Measurements from ENCODE around the gene IL20.

The IL20 gene

DNA sequence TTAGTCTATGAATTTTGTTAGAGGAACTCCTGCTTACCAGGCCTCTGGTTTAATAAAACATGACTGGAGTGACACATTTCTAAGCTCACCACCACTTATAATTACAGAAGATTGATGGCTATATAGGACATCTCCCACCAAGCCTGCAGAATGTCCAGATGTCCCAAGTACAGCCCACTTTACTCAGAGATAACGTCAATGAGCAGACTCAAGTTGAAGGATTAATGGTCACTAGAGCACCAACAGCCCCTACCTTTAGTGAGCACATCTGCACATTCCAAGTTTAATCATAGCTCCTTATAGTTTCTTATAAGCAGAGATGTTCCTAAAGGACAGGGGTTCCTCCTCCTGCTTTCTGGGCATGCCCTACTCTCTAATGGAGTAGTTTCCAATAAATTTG, 37.4 kb upstream of the IL20 start:
- H3K4me3 ChIP-seq (ENCODE audit: low read depth, low read length), result no peak overlapping the region
- TF ChIP-seq, protein P1, sequence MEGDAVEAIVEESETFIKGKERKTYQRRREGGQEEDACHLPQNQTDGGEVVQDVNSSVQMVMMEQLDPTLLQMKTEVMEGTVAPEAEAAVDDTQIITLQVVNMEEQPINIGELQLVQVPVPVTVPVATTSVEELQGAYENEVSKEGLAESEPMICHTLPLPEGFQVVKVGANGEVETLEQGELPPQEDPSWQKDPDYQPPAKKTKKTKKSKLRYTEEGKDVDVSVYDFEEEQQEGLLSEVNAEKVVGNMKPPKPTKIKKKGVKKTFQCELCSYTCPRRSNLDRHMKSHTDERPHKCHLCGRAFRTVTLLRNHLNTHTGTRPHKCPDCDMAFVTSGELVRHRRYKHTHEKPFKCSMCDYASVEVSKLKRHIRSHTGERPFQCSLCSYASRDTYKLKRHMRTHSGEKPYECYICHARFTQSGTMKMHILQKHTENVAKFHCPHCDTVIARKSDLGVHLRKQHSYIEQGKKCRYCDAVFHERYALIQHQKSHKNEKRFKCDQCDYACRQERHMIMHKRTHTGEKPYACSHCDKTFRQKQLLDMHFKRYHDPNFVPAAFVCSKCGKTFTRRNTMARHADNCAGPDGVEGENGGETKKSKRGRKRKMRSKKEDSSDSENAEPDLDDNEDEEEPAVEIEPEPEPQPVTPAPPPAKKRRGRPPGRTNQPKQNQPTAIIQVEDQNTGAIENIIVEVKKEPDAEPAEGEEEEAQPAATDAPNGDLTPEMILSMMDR (IDR thresholded peaks at IDR 0.05; ENCODE audit: low read depth, low read length), result no peak

DNA sequence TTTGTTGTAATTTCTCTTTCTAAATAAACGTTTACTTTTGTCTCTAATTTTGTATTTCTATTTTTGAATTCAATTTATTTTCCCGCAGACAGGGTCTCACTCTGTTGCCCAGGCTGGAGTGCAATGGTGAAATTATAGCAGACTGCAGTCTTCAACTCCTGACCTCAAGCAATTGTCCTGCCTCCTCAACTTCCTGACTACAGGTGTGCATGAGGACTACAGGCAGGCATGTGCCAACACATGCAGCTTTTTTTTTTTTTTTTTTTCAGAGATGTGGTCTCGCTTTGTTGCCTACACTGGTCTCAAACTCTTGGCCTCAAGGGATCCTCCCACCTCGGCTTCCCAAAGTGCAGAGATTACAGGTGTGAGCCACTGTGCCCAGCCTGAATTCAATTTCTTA, 36.7 kb upstream of the IL20 start:
- no peak overlapping the region for H3K4me3 ChIP-seq (ENCODE audit: low read depth, low read length)
- TF ChIP-seq, protein P1 (IDR thresholded peaks at IDR 0.05; ENCODE audit: low read depth, low read length), result no peak

DNA sequence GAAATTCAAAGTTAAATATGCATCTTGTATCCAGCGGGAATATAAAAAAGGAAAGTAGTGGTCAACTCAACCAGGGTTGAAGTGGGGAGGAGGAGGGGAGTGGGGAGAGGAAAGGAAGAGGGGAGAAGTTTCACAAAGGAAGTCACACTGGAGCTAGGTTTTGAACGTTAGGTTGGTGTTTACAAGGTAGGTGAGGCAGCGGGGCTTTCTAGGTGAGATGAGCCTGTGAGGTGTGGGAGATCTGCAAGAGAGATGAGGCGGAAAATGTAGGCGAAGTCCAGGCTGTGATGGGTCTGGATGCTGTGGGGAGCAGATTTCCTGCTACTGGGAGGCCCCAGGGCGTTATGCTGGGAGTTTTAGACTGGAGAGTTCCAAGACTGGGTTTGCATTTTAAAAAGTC, 36.1 kb upstream of the IL20 start:
- TF ChIP-seq, protein P1 (IDR thresholded peaks at IDR 0.05; ENCODE audit: low read depth, low read length), result no peak
- no peak overlapping the region for H3K4me3 ChIP-seq (ENCODE audit: low read depth, low read length)

DNA sequence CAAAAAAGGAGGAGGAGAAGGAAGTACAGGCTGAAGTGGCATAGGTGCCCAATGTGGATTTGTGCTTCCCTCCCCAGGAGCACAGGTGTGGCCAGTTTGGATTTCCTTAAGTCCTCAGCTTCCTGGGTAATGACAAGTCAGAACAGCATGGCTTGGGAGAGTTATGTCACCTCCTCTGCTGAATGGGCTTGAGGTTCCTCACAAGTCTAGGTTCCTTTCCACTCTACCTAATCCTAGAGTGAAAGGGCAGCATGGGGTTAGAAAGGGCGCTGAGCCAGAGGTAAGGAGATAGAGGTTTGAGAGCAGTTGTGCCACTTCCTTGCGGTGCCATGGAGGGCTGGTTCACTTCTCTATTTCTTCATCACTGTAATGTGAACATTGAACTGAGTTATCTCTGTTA, 35.5 kb upstream of the IL20 start:
- TF ChIP-seq, protein P1 (IDR thresholded peaks at IDR 0.05; ENCODE audit: low read depth, low read length), result no peak
- H3K4me3 ChIP-seq (ENCODE audit: low read depth, low read length), result no peak overlapping the region

DNA sequence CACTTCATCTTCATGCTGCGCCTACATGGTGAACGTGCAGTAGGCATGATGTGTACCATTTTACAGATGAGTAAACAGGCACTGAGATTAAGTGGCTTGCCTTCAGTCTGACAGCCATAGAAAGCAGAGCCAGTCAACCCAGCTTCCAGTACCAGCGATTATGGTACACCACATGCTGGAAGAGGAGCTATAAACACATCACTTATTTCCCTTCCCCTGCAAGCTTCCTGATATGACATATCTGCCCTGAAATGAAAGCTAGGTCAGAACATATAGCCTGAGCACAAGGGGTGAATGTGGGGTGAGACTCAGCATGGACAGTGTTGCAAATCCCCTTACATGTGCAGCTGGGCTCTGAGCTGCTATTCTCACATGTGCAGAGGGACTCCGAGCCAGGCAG, 33.8 kb upstream of the IL20 start:
- H3K4me3 ChIP-seq (ENCODE audit: low read depth, low read length), result no peak overlapping the region
- TF ChIP-seq, protein P1 (IDR thresholded peaks at IDR 0.05; ENCODE audit: low read depth, low read length), result no peak

DNA sequence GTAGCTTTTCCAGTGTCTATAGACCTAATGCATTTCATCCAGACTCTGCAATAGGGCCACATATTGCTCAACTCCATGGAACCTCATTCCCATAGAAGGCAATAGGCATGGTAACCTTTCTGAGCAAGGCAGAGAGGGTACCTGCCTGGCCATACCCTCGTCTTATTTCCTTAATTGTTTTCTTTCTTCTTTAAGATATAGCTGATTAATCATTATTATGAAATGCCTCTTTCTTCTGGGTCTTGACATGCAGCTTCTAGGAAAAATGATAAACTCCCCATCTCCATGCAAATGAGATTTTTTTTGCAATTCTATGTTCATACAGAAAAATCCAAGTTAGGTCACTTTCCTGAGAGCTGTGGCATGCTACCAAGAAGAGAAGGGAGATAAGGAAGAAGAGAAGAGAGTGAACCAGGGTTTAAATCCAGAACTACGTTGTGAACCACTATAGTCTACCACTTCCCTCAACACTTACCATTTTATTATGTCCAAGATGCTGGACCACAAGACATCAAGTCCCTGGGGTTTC, 33.0 kb upstream of the IL20 start:
- no peak overlapping the region for H3K4me3 ChIP-seq (ENCODE audit: low read depth, low read length)
- TF ChIP-seq, protein P1 (IDR thresholded peaks at IDR 0.05; ENCODE audit: low read depth, low read length), result no peak

DNA sequence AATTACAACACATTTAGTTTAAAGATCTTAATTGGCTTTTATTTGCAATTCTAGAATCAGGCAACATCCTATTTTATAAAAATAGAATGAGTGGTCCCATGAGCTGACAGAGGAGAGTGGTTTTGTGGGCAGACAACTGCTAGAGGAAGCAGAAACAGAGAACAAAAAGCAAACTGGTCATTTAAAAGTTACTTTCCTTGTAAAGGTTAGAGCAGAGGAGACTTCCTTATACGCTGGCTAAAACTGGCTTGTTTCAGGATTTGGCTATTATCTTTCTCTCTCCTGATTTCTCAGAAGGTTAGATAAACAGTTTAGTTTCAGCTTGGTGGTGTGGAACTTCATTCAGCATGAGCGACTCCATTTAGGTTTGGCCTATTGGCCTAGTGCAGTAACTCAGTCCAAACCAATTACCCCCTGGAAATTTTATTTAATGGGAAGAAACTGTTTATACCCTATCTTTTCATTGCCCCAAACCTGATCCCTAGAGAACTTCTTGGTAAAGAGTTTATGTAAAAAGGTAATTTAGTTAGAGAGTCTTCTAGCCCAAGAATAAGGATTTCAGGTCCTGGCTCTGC, 32.2 kb upstream of the IL20 start:
- H3K4me3 ChIP-seq (ENCODE audit: low read depth, low read length), result no peak overlapping the region
- TF ChIP-seq, protein P1 (IDR thresholded peaks at IDR 0.05; ENCODE audit: low read depth, low read length), result no peak
